ENCODE measurements around the gene SELENOM.
A peak's percentile ranks its signal among the peaks of the same experiment; 100 is the strongest.

The SELENOM gene

GRCh38 chr22:31150615-31151014 is 43.2 kb upstream of the SELENOM start:
- Histone ChIP-seq H3K27me3 (replicated peaks; ENCODE audit: control insufficient read depth, insufficient read depth, low read length) (no peaks in the 10 kb centered on the region), H3K36me3 (ENCODE audit: control insufficient read depth, insufficient read depth, low read length) (no peaks in the 10 kb centered on the region), H3K4me3 (replicated peaks; ENCODE audit: low read depth, low read length) (no peak overlapping the region)
- DNase-seq (ENCODE audit: extremely low read depth, insufficient read length): no peak
- TF ChIP-seq, protein P1, sequence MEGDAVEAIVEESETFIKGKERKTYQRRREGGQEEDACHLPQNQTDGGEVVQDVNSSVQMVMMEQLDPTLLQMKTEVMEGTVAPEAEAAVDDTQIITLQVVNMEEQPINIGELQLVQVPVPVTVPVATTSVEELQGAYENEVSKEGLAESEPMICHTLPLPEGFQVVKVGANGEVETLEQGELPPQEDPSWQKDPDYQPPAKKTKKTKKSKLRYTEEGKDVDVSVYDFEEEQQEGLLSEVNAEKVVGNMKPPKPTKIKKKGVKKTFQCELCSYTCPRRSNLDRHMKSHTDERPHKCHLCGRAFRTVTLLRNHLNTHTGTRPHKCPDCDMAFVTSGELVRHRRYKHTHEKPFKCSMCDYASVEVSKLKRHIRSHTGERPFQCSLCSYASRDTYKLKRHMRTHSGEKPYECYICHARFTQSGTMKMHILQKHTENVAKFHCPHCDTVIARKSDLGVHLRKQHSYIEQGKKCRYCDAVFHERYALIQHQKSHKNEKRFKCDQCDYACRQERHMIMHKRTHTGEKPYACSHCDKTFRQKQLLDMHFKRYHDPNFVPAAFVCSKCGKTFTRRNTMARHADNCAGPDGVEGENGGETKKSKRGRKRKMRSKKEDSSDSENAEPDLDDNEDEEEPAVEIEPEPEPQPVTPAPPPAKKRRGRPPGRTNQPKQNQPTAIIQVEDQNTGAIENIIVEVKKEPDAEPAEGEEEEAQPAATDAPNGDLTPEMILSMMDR (IDR thresholded peaks at IDR 0.05; ENCODE audit: insufficient read depth, low read length, poor library complexity, severe bottlenecking): peak; percentile 26

- no peak for DNase-seq (ENCODE audit: extremely low read depth, insufficient read length)
- no peaks in the 10 kb centered on the region for H3K36me3 ChIP-seq (ENCODE audit: control insufficient read depth, insufficient read depth, low read length)
- TF ChIP-seq, protein P1 (IDR thresholded peaks at IDR 0.05; ENCODE audit: insufficient read depth, low read length, poor library complexity, severe bottlenecking): peak; percentile 93
- H3K4me3 ChIP-seq (replicated peaks; ENCODE audit: low read depth, low read length): no peak overlapping the region
- no peaks in the 10 kb centered on the region for H3K27me3 ChIP-seq (replicated peaks; ENCODE audit: control insufficient read depth, insufficient read depth, low read length)
Measured at GRCh38 chr22:31148953-31149627, 41.7 kb upstream of the SELENOM start.

DNA sequence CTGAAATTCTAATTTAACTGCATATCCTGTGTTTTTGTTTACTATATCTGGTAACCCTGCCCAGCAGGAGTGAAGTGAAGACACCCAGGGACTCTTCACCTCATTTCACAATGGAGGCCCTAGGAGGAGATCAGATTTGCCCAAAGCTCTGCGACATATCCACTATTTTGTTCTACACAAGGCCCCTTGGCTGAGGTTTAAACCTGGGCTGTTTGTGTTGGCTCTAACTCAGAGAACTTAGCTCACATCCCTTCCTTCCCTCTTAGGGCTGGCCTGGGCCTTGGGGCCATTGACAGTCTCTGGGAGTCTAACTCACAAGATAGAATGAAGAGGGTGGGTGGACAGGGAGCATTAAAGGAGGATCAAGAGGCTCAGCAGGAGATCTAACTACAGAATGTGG is 41.1 kb upstream of the SELENOM start:
- no peaks in the 10 kb centered on the region for H3K27me3 ChIP-seq (replicated peaks; ENCODE audit: control insufficient read depth, insufficient read depth, low read length)
- DNase-seq (ENCODE audit: extremely low read depth, insufficient read length): no peak
- no peak overlapping the region for H3K4me3 ChIP-seq (replicated peaks; ENCODE audit: low read depth, low read length)
- TF ChIP-seq, protein P1 (IDR thresholded peaks at IDR 0.05; ENCODE audit: insufficient read depth, low read length, poor library complexity, severe bottlenecking): no peak
- H3K36me3 ChIP-seq (ENCODE audit: control insufficient read depth, insufficient read depth, low read length): no peaks in the 10 kb centered on the region

GRCh38 chr22:31144223-31144622 is 36.9 kb upstream of the SELENOM start:
- Histone ChIP-seq H3K36me3 (ENCODE audit: control insufficient read depth, insufficient read depth, low read length) (no peaks in the 10 kb centered on the region), H3K27me3 (replicated peaks; ENCODE audit: control insufficient read depth, insufficient read depth, low read length) (no peaks in the 10 kb centered on the region), H3K4me3 (replicated peaks; ENCODE audit: low read depth, low read length) (no peak overlapping the region)
- TF ChIP-seq, protein P1 (IDR thresholded peaks at IDR 0.05; ENCODE audit: insufficient read depth, low read length, poor library complexity, severe bottlenecking): no peak
- DNase-seq (ENCODE audit: extremely low read depth, insufficient read length): no peak

DNA sequence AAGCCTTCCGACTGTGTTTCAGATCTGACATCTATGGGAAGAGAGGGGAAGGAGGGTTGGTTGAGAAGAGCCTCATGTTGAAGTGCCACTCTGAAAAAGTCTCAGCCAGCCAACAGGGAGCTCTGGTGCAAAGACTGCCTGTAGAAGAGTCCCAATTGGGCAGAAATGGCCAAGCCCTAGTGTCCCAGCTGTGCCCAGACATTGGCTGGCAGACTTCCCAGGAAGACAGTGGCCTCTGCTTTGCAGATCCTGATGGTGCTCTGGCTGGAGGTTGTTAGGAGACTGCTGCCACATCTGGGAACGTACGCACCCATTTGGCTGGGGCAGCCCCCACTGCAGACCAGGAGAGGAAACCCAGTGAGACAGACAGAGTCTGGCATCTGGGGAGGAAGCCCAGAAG is 36.2 kb upstream of the SELENOM start:
- Histone ChIP-seq H3K4me3 (replicated peaks; ENCODE audit: low read depth, low read length) (no peak overlapping the region), H3K36me3 (ENCODE audit: control insufficient read depth, insufficient read depth, low read length) (no peaks in the 10 kb centered on the region), H3K27me3 (replicated peaks; ENCODE audit: control insufficient read depth, insufficient read depth, low read length) (no peaks in the 10 kb centered on the region)
- TF ChIP-seq, protein P1 (IDR thresholded peaks at IDR 0.05; ENCODE audit: insufficient read depth, low read length, poor library complexity, severe bottlenecking): no peak
- DNase-seq (ENCODE audit: extremely low read depth, insufficient read length): no peak

DNA sequence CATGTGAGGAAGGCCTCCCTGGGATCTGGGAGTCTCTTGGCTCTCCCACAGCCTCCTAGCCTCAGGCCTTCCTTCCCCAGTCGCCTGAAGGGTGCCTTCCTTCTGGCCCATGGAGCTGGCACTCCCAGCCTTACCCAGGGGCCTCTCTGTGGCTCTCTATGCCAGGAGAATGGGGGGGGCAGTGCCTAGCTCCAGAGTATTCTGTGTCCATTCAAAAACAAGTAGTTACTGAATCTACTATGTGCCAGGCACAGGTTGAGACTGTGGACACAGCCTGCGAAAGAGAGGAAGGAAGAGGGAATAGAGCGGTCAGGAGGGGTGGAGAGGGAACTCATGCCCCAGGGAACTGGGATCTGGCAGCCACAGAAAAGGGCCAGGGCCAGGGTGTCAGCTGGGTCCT is 35.7 kb upstream of the SELENOM start:
- TF ChIP-seq, protein P1 (IDR thresholded peaks at IDR 0.05; ENCODE audit: insufficient read depth, low read length, poor library complexity, severe bottlenecking): no peak
- Histone ChIP-seq H3K4me3 (replicated peaks; ENCODE audit: low read depth, low read length) (no peak overlapping the region), H3K27me3 (replicated peaks; ENCODE audit: control insufficient read depth, insufficient read depth, low read length) (no peaks in the 10 kb centered on the region), H3K36me3 (ENCODE audit: control insufficient read depth, insufficient read depth, low read length) (no peaks in the 10 kb centered on the region)
- DNase-seq (ENCODE audit: extremely low read depth, insufficient read length): no peak
